HEK293T (cell line): ENCODE results near the gene SLC35F6.

Source experiments
- CTCF ChIA-PET: fragments of 350-600 bp; formaldehyde crosslinking; extraction: SDS; loops from one replicate; lab custom pipeline; 2021; ENCODE audit warnings: antibody characterized with exemption, inconsistent platforms; lab: Yijun Ruan, JAX
- POLR2A ChIA-PET: fragments of 350-600 bp; formaldehyde crosslinking; extraction: SDS; loops from one replicate; lab custom pipeline; 2020; ENCODE audit warnings: antibody characterized with exemption, inconsistent platforms; lab: Yijun Ruan, JAX
- DNase-seq: peaks from one replicate; pipeline ENCODE4 v3.0.0; 2012; ENCODE audit warnings: mixed read lengths; ENCODE audit errors: extremely low spot score
- ARNT ChIP-seq: fragments of 450-650 bp; IDR thresholded peaks from 2 replicates; pipeline ENCODE4 v1.6.1; 2017; ENCODE audit warnings: mild to moderate bottlenecking
- BHLHE40 ChIP-seq: fragments of 450-650 bp; IDR thresholded peaks from 2 replicates; pipeline ENCODE4 v1.6.1; 2016; ENCODE audit warnings: mild to moderate bottlenecking, moderate library complexity, borderline replicate concordance
- CTBP1 ChIP-seq: fragments of 450-650 bp; IDR thresholded peaks from 2 replicates; pipeline ENCODE4 v1.6.1; 2016; ENCODE audit warnings: borderline replicate concordance
- ELF4 ChIP-seq: fragments of 450-650 bp; IDR thresholded peaks from 2 replicates; pipeline ENCODE4 v1.6.1; 2017; ENCODE audit warnings: antibody characterized with exemption
- FOXA1 ChIP-seq: fragments of 450-650 bp; IDR thresholded peaks from 2 replicates; pipeline ENCODE4 v1.6.1; 2016; ENCODE audit warnings: mild to moderate bottlenecking
- FOXK2 ChIP-seq: fragments of 450-650 bp; IDR thresholded peaks from 2 replicates; pipeline ENCODE4 v1.6.1; 2016; ENCODE audit warnings: mild to moderate bottlenecking
- FOXM1 ChIP-seq: fragments of 450-650 bp; IDR thresholded peaks from 2 replicates; pipeline ENCODE4 v1.6.1; 2017; ENCODE audit warnings: mild to moderate bottlenecking, borderline replicate concordance
- HDGF ChIP-seq: fragments of 450-650 bp; IDR thresholded peaks from 2 replicates; pipeline ENCODE4 v1.6.1; 2017; ENCODE audit warnings: antibody characterized with exemption, borderline replicate concordance
- L3MBTL2 ChIP-seq: fragments of 450-650 bp; conservative IDR thresholded peaks from 2 replicates; pipeline ENCODE4 v1.6.1; 2016; ENCODE audit warnings: mild to moderate bottlenecking
- LEF1 ChIP-seq: fragments of 450-650 bp; IDR thresholded peaks from 2 replicates; pipeline ENCODE4 v1.6.1; 2017; ENCODE audit warnings: mild to moderate bottlenecking, borderline replicate concordance
- NFRKB ChIP-seq: fragments of 450-650 bp; IDR thresholded peaks from 2 replicates; pipeline ENCODE4 v1.6.1; 2016; ENCODE audit warnings: mild to moderate bottlenecking, moderate library complexity
- PKNOX1 ChIP-seq: fragments of 450-650 bp; IDR thresholded peaks from 2 replicates; pipeline ENCODE4 v1.6.1; 2016
- SP1 ChIP-seq: fragments of 450-650 bp; IDR thresholded peaks from 2 replicates; pipeline ENCODE4 v1.6.1; 2017
- SUZ12 ChIP-seq: fragments of 450-650 bp; IDR thresholded peaks from 2 replicates; pipeline ENCODE4 v1.6.1; 2016; ENCODE audit warnings: mild to moderate bottlenecking
- TARDBP ChIP-seq: fragments of 450-650 bp; IDR thresholded peaks from 2 replicates; pipeline ENCODE4 v1.6.1; 2016
- ZNF384 ChIP-seq: fragments of 450-650 bp; IDR thresholded peaks from 2 replicates; pipeline ENCODE4 v1.6.1; 2016

The SLC35F6 gene

GRCh38 chr2:26816893-26817292, 52.8 kb downstream of the SLC35F6 start:
- ChIA-PET POLR2A (no interaction called here), CTCF (interaction anchor here (1.2 kb wide), 1 partner anchor 29 kb away, joined by 4 read pairs; no protein-coding TSS in a partner anchor)
- TF ChIP-seq BHLHE40: no peak
- TF ChIP-seq HDGF: no peak
- no peak for TF ChIP-seq PKNOX1
- no peak for TF ChIP-seq ZNF384
- TF ChIP-seq ARNT: no peak
- TF ChIP-seq TARDBP: no peak
- no peak for TF ChIP-seq ELF4
- no peak for TF ChIP-seq CTBP1
- TF ChIP-seq NFRKB: no peak
- TF ChIP-seq SP1: no peak
- no peak for TF ChIP-seq LEF1
- no peak for TF ChIP-seq SUZ12
- TF ChIP-seq FOXK2: no peak
- TF ChIP-seq L3MBTL2: no peak
- TF ChIP-seq FOXM1: no peak
- no peak for TF ChIP-seq FOXA1
- DNase-seq: peak; percentile 21

GRCh38 chr2:26818255-26818654, 54.2 kb downstream of the SLC35F6 start:
- POLR2A ChIA-PET: no interaction called here
- no peak for TF ChIP-seq CTBP1
- TF ChIP-seq FOXK2: no peak
- no peak for TF ChIP-seq SUZ12
- TF ChIP-seq ZNF384: no peak
- TF ChIP-seq NFRKB: no peak
- no peak for TF ChIP-seq FOXA1
- TF ChIP-seq L3MBTL2: no peak
- CTCF ChIA-PET: interaction anchor here (0.9 kb wide), 1 partner anchor 28 kb away, joined by 4 read pairs; no protein-coding TSS in a partner anchor

GRCh38 chr2:26818972-26819371, 54.9 kb downstream of the SLC35F6 start:
- POLR2A ChIA-PET: no interaction called here
- CTCF ChIA-PET: interaction anchor here (0.9 kb wide), 1 partner anchor 27 kb away, joined by 4 read pairs; no protein-coding TSS in a partner anchor
- no peak for TF ChIP-seq TARDBP
- TF ChIP-seq HDGF: no peak
- TF ChIP-seq FOXM1: no peak
- TF ChIP-seq ARNT: no peak
- TF ChIP-seq NFRKB: no peak
- no peak for TF ChIP-seq L3MBTL2
- TF ChIP-seq CTBP1: no peak
- TF ChIP-seq SP1: no peak
- no peak for TF ChIP-seq LEF1
- DNase-seq: no peak

More at GRCh38 chr2:26818255-26818654, 54.2 kb downstream of the SLC35F6 start:
- DNase-seq: no peak

- TF ChIP-seq PKNOX1 (peak; percentile 74), FOXM1 (no peak), ELF4 (no peak)
- ChIA-PET CTCF (no interaction called here), POLR2A (no interaction called here)
- DNase-seq: no peak
These were observed 56.8 kb downstream of the SLC35F6 start for GRCh38 chr2:26820932-26821331.

GRCh38 chr2:26822877-26823276, 58.8 kb downstream of the SLC35F6 start:
- DNase-seq: no peak
- ChIA-PET CTCF (no interaction called here), POLR2A (no interaction called here)
- TF ChIP-seq ZNF384 (no peak), ARNT (no peak)
